ENCODE measurements around the gene GRK5. TPM values are rescaled to one million over a fixed set of nuclear protein-coding genes. Genes with fewer than 3 reads are reported as not detected.

The GRK5 gene
- total RNA-seq, 1 experiment from 2014 or later, result 2.3 TPM

DNA sequence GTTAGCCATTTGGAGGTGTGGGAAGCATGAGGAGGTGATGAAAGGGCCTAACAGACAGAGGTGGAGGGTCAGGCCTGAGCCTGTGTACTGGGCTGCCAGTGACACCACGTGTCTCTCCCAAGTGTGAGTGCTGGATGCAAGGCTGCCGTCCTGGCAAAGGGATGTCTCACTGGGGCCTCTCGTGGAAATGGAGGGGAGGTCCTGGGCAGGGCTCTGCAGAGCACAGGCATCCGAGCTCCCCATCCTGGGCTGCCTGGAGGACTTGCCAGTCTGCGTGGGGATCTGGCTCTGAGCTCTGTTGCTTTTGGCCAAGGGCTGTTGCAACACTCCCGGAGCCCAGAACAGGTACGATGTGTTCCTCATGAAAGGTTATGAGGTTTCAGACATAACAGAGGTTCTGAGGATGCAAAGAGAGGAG lies 77.3 kb downstream of the GRK5 start:
- no peak overlapping the region for H3K27ac Mint-ChIP-seq
- ChIA-PET CTCF (interaction anchor here (1.7 kb wide), 1 partner anchor 85 kb away, joined by 4 read pairs; no protein-coding TSS in a partner anchor), POLR2A (interaction anchor here (0.6 kb wide), 1 partner anchor 77 kb away, joined by 6 read pairs; no protein-coding TSS in a partner anchor)
- H3K36me3 Mint-ChIP-seq, result no peaks in the 10 kb centered on the region
- ATAC-seq (no peak), DNase-seq (ENCODE audit: low spot score) (no peak)
- TF ChIP-seq MXD4 (CRISPR knock-in tag; IDR thresholded peaks at IDR 0.05; ENCODE audit: borderline replicate concordance) (no peak), GABPB1 (CRISPR knock-in tag; IDR thresholded peaks at IDR 0.05) (no peak), CBFB (CRISPR knock-in tag; IDR thresholded peaks at IDR 0.05; ENCODE audit: low read depth) (no peak), NR3C1 (CRISPR knock-in tag; conservative IDR thresholded peaks at IDR 0.05; ENCODE audit: low read depth) (no peak), ELF4 (CRISPR knock-in tag; IDR thresholded peaks at IDR 0.05; ENCODE audit: low read depth) (no peak), ZNF396 (CRISPR knock-in tag; IDR thresholded peaks at IDR 0.05; ENCODE audit: borderline replicate concordance) (no peak), NFYB (CRISPR knock-in tag; conservative IDR thresholded peaks at IDR 0.05; ENCODE audit: low read depth) (no peak), SMAD3 (CRISPR knock-in tag; IDR thresholded peaks at IDR 0.05; ENCODE audit: borderline replicate concordance) (no peak), GRHL2 (CRISPR knock-in tag; IDR thresholded peaks at IDR 0.05; ENCODE audit: insufficient replicate concordance, severe bottlenecking) (no peak), TEAD4 (CRISPR knock-in tag; IDR thresholded peaks at IDR 0.05) (no peak)
- TF ChIP-seq, protein P1, sequence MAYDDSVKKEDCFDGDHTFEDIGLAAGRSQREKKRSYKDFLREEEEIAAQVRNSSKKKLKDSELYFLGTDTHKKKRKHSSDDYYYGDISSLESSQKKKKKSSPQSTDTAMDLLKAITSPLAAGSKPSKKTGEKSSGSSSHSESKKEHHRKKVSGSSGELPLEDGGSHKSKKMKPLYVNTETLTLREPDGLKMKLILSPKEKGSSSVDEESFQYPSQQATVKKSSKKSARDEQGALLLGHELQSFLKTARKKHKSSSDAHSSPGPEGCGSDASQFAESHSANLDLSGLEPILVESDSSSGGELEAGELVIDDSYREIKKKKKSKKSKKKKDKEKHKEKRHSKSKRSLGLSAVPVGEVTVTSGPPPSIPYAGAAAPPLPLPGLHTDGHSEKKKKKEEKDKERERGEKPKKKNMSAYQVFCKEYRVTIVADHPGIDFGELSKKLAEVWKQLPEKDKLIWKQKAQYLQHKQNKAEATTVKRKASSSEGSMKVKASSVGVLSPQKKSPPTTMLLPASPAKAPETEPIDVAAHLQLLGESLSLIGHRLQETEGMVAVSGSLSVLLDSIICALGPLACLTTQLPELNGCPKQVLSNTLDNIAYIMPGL (CRISPR knock-in tag; IDR thresholded peaks at IDR 0.05), result no peak
- TF ChIP-seq, protein P2, sequence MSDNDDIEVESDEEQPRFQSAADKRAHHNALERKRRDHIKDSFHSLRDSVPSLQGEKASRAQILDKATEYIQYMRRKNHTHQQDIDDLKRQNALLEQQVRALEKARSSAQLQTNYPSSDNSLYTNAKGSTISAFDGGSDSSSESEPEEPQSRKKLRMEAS (CRISPR knock-in tag; IDR thresholded peaks at IDR 0.05), result no peak
- TF ChIP-seq, protein P3, sequence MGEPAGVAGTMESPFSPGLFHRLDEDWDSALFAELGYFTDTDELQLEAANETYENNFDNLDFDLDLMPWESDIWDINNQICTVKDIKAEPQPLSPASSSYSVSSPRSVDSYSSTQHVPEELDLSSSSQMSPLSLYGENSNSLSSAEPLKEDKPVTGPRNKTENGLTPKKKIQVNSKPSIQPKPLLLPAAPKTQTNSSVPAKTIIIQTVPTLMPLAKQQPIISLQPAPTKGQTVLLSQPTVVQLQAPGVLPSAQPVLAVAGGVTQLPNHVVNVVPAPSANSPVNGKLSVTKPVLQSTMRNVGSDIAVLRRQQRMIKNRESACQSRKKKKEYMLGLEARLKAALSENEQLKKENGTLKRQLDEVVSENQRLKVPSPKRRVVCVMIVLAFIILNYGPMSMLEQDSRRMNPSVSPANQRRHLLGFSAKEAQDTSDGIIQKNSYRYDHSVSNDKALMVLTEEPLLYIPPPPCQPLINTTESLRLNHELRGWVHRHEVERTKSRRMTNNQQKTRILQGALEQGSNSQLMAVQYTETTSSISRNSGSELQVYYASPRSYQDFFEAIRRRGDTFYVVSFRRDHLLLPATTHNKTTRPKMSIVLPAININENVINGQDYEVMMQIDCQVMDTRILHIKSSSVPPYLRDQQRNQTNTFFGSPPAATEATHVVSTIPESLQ (CRISPR knock-in tag; IDR thresholded peaks at IDR 0.05), result no peak
- H3K4me3 Mint-ChIP-seq, result no peak overlapping the region
- peaks cover 17% of the 10 kb centered on the region for H3K4me1 Mint-ChIP-seq
- H3K9me3 Mint-ChIP-seq, result no peaks in the 10 kb centered on the region
- no peaks in the 10 kb centered on the region for H3K27me3 Mint-ChIP-seq (ENCODE audit: low read depth)

DNA sequence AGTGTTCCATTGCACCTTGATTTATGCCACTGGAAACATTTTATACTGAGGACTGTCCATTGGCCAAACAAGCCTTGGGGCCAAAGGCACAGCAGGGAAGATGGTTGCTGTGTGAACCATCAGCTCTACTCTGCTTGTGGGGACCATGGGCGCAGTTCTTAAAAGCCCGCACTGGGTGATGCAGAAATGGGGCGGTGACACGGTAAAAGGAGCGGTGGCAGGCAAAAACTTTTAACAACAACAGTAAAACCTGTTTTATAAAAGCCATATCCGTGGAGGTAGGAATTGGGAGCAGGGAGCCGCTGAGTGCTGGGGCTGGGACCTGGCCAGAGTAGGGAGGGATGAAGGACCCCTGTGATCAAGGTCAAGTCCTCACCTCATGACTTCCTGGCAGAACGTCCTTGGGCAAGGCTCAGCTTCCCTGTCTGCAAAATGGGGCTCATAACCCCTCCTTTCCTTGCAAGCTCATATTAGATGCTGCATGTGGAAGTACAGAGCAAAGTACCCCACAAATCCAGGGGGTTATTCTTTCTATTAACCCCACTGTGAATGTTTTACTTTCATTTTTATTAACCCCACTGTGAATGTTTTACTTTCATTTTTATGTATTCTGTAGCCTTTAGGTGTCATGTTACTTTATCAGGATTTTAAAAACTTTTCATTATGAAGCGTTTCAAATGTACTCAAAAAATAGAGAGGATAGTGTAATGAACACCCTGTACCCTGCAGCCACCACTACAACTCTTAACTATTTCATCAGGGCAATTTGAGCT lies 78.3 kb downstream of the GRK5 start:
- DNase-seq (ENCODE audit: low spot score) (no peak), ATAC-seq (no peak)
- Mint-ChIP-seq H3K4me3 (no peak overlapping the region), H3K27ac (no peak overlapping the region), H3K27me3 (ENCODE audit: low read depth) (no peaks in the 10 kb centered on the region), H3K36me3 (no peaks in the 10 kb centered on the region), H3K4me1 (peaks cover 17% of the 10 kb centered on the region), H3K9me3 (no peaks in the 10 kb centered on the region)
- ChIA-PET POLR2A (interaction anchor here (0.8 kb wide), 1 partner anchor 1796 kb away, joined by 3 read pairs; no protein-coding TSS in a partner anchor), CTCF (interaction anchor here (0.5 to 1.7 kb wide), 2 partner anchors 86 to 167 kb away, joined by 3 to 4 read pairs; no protein-coding TSS in a partner anchor)
- TF ChIP-seq, protein P4, sequence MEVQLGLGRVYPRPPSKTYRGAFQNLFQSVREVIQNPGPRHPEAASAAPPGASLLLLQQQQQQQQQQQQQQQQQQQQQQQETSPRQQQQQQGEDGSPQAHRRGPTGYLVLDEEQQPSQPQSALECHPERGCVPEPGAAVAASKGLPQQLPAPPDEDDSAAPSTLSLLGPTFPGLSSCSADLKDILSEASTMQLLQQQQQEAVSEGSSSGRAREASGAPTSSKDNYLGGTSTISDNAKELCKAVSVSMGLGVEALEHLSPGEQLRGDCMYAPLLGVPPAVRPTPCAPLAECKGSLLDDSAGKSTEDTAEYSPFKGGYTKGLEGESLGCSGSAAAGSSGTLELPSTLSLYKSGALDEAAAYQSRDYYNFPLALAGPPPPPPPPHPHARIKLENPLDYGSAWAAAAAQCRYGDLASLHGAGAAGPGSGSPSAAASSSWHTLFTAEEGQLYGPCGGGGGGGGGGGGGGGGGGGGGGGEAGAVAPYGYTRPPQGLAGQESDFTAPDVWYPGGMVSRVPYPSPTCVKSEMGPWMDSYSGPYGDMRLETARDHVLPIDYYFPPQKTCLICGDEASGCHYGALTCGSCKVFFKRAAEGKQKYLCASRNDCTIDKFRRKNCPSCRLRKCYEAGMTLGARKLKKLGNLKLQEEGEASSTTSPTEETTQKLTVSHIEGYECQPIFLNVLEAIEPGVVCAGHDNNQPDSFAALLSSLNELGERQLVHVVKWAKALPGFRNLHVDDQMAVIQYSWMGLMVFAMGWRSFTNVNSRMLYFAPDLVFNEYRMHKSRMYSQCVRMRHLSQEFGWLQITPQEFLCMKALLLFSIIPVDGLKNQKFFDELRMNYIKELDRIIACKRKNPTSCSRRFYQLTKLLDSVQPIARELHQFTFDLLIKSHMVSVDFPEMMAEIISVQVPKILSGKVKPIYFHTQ (CRISPR knock-in tag; IDR thresholded peaks at IDR 0.05), result no peak

DNA sequence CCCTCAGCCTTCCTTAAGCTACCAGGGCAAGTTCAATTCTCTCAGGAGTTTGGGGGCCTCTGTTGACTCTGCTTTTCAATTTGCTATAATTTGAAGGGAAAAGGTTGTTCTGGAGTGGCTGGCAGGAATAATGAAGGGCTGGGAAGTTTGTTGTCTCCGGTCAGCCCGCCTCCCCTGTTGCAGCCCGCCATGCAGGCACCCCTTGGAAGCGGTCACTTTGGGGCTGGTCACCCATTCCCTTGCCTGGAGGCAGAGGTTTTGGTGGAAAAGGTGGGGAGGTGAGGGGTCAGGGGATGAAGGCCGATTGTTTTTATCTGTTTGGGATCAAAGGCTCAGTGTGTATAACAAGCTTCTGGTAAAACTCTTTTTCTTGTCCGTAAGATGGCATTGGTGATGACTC lies 79.1 kb downstream of the GRK5 start:
- Mint-ChIP-seq H3K36me3 (no peaks in the 10 kb centered on the region), H3K4me3 (no peak overlapping the region), H3K4me1 (peaks cover 17% of the 10 kb centered on the region), H3K27me3 (ENCODE audit: low read depth) (no peaks in the 10 kb centered on the region; the same call in 1 of the 2 replicates), H3K9me3 (no peaks in the 10 kb centered on the region), H3K27ac (no peak overlapping the region)
- ATAC-seq (no peak), DNase-seq (ENCODE audit: low spot score) (no peak)
- ChIA-PET POLR2A (interaction anchor here (0.8 kb wide), 1 partner anchor 1797 kb away, joined by 3 read pairs; no protein-coding TSS in a partner anchor), CTCF (no interaction called here)
- TF ChIP-seq NFATC4 (CRISPR knock-in tag; IDR thresholded peaks at IDR 0.05), result no peak
- TF ChIP-seq, protein P5, sequence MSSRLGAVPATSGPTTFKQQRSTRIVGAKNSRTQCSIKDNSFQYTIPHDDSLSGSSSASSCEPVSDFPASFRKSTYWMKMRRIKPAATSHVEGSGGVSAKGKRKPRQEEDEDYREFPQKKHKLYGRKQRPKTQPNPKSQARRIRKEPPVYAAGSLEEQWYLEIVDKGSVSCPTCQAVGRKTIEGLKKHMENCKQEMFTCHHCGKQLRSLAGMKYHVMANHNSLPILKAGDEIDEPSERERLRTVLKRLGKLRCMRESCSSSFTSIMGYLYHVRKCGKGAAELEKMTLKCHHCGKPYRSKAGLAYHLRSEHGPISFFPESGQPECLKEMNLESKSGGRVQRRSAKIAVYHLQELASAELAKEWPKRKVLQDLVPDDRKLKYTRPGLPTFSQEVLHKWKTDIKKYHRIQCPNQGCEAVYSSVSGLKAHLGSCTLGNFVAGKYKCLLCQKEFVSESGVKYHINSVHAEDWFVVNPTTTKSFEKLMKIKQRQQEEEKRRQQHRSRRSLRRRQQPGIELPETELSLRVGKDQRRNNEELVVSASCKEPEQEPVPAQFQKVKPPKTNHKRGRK (CRISPR knock-in tag; IDR thresholded peaks at IDR 0.05; ENCODE audit: borderline replicate concordance), result no peak
- TF ChIP-seq, protein P6, sequence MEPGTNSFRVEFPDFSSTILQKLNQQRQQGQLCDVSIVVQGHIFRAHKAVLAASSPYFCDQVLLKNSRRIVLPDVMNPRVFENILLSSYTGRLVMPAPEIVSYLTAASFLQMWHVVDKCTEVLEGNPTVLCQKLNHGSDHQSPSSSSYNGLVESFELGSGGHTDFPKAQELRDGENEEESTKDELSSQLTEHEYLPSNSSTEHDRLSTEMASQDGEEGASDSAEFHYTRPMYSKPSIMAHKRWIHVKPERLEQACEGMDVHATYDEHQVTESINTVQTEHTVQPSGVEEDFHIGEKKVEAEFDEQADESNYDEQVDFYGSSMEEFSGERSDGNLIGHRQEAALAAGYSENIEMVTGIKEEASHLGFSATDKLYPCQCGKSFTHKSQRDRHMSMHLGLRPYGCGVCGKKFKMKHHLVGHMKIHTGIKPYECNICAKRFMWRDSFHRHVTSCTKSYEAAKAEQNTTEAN (CRISPR knock-in tag; IDR thresholded peaks at IDR 0.05), result no peak
- TF ChIP-seq, protein P7, sequence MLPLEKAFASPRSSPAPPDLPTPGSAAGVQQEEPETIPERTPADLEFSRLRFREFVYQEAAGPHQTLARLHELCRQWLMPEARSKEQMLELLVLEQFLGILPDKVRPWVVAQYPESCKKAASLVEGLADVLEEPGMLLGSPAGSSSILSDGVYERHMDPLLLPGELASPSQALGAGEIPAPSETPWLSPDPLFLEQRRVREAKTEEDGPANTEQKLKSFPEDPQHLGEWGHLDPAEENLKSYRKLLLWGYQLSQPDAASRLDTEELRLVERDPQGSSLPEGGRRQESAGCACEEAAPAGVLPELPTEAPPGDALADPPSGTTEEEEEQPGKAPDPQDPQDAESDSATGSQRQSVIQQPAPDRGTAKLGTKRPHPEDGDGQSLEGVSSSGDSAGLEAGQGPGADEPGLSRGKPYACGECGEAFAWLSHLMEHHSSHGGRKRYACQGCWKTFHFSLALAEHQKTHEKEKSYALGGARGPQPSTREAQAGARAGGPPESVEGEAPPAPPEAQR (CRISPR knock-in tag; IDR thresholded peaks at IDR 0.05), result no peak
- no peak for TF ChIP-seq KAT7 (CRISPR knock-in tag; IDR thresholded peaks at IDR 0.05; ENCODE audit: borderline replicate concordance)
- TF ChIP-seq CBFB (CRISPR knock-in tag; IDR thresholded peaks at IDR 0.05; ENCODE audit: low read depth), result no peak
